HG03039 (cell line): ENCODE data around the gene BNC1.
"Not testable (repeated sequence)": the region's sequence is repeated elsewhere in the genome, so short reads cannot be mapped to it uniquely, and the experiment has no call there.

Experiments
- ATAC-seq: cut with Tn5 transposase; IDR thresholded peaks from one replicate; pipeline ENCODE4 v1.9.1; 2021; ENCODE audit warnings: mild to moderate bottlenecking, moderate library complexity; ENCODE audit not compliant: unreplicated experiment

Gene BNC1

DNA sequence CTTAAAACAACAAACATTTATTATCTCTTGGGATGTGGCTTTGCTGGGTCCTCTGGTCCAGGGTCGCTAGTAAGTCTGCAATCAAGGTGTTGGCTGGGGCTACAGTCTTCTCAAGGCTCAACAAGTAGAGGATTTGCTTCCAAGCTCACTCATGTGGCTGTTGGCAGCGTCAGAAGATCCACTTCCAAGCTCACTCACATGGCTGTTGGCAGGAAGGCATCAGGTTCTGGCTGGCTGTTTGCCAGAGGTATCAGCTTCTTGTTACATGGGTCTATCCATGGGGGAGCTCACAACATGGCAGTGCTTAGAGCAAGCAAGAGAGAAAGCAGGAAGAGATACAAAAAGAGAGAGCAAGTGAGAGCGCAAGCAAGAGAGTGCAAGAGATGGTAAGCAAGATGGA, 15.0 kb upstream of the BNC1 start:
- ATAC-seq: no peak

DNA sequence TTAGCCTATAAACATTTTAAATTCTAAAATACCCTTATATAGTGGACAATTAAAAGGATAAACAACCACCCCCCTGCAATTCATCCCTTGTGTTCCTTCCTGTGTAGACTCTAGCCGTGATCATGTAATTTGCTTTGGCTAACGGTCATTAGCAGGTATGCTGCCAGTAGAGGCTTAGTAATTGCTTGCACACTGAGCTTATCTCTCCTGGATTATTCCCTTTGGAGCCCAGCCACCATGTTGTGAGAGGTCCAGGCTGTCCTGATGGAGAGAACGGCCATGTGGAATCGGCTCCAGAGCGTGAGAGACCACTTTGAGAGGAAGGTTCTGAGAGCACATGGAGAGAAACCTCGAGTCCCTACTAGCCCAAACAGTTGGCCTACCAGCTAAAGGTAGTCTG, 11.0 kb upstream of the BNC1 start:
- ATAC-seq: no peak

DNA sequence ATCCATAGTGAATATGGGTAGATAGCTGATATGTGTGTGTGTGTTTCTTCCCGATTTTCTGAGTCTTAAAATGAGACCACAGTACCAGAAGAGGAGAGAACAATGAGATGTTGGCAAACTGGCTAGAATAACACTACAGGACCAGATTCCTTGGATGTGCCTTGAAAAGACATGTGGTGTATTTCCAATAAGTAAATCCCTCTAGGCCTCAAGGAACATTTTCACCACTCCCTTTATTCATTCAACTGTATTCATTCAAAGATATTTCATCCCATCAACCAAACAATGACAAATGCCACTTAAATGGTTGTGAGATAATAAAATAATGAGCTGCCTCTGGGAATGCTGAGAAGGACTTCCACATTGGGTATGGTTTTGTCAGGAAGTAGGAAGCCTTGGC, 8.7 kb upstream of the BNC1 start:
- ATAC-seq: no peak

DNA sequence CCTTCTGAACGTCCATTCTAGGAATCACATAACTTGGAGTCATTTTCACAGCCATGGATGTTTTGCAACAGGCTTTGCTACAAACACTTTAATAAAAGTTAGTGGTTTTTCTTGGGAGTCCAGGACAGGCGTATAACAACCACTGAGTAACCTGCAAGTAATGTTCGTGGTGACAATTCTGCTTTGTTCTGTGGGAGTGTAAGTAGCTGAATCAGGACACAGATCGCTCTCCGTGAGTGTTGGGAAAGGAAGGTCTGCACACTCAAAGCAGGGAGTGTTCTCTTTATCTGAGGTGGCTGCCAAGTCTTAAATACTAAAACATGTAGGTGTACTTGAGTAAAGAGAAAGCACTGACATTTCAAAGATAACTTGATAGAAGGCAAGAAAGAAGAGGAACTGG, 7.9 kb upstream of the BNC1 start:
- ATAC-seq: no peak

DNA sequence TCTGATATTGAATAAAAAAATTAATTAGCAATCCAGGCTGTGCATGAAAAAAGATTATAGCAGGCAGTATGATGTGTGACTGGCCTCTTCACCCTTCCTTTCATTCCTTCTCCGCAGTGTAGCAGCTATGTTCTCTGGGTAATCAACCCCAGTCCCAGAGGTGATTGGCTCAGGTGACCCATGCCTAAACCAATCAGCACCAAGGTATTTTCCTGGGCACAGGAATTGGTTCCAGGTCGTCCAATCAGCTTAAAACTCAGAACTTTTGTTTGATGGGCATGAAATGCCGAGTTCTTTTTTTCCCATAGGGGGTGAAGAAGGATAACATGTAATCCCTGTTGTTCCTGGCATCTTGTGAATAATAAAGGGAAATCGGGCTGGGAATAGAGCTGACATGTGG, 5.8 kb upstream of the BNC1 start:
- no peak for ATAC-seq

DNA sequence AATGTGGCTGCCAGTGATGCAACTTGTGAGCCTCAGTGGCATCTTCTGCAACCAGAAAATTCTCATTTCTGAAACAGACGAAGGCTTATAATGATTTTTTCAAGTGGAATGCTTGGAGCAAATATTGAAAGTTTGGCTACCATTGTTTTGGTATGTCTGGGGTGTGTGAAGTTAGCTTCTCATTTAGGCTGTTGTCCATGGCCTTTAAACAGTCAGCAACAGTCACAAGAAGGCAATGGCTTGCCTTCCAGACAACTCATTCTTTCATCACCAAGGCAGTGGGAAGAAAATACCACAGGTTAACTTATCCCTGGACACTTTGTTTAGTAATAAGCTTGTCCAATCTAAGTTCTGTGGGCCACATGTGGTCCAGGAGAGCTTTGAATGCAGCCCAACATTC, 4.7 kb upstream of the BNC1 start:
- no peak for ATAC-seq

DNA sequence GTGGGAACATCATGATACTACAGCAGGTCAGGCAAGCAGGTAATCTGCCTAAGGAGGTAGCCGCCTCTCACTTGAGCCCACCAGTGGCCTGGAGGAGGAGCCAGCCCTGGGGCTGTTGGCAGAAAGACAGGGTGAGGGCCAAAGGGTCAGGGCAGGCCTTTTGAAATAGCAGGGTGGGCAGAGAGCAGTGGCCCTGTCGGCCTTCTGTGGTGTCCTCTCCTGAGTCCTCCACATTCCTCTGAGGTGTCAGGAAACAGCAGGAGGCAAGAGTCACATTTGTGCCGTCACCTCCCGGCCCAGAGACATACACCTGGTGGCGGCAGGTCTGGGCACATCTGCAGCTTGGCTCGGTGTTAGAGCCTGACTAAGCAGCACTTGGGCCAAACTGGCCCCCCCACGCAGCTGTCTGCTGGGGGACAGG, 3.9 kb upstream of the BNC1 start:
- no peak for ATAC-seq

DNA sequence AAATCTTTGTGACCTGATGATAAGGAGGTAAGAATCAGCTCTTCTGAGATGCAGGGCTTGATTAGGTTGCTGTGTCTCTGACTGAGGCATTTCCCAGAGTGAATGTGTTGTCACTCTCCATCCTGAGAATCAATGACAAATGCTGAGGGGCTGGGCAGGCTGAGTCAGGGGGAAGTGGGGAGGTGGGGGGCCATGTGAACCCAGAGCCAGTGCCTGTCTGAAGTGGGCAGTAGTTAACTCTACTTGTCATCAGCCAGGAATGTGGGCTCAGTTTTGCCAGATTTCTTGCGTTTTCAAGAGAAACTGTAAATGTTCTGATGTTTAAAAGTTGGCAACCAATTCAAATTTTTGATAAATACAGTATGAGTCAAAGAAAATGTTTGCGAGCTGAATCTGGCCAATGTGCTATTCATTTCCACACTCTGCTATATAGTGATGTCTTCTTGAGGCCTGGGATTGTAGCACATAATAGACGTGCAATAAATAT, 3.1 kb upstream of the BNC1 start:
- no peak for ATAC-seq

DNA sequence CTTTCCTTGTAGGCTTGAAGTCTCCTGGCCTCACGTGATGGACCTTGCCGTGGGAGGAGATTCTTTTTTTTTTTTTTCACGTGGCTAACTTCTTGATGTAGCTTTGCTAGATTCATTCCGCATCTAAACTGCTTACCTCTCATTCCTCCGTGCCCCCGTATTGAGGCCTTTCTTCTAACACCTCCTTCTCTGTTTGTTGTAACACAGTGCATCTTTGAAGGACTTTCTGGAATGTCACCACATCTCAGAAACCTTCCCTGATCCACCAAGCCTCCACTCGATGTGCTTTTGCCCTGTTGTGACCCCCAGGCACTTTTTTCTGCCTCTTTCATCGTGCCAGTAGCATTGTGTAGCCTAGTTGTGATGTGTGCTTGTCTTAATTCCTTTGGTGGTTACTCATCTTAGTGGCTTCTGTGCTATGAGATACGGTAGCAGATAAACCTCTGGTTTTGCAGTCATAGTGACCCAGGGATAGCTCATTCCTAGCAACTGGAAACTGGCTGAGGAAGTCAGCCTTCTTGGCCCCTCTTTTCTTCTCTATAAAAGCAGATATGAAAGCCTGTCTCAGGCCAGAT, 1.6 kb upstream of the BNC1 start:
- no peak for ATAC-seq

DNA sequence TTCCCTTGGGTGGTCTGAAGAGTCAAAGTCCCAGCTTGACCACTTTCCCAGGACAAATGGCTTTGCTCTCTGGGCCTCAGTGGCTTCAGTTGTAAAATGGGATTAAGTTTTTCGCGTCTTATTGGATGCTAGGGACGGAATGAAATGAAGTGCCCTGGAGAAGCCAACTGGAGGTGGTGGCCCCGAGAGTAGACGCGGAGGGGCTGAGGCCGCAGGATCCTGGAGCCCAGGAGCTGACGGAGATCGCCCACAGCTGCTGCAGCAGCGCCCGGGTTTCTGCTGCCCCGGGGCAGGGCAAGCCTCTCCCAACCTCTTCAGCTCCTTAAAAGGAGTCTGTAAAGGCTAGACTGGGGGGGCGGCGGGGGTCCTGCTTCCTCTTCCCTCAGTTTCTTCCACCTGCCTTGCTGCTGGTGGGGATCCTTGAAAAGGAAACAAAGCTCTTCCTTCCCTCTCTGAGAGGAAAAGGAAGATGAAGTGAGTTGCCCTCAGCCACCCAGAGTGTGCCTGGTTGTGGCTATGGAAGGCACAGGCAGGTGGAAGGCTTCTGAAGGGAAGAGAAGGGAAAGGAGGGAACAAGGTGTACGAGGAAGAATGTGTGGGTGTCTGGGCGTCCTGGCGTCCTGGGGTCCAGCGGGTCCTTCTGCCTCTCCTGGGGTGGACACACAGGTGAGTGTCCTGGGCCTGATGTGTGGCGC, 967 bp upstream of the BNC1 start:
- no peak for ATAC-seq

DNA sequence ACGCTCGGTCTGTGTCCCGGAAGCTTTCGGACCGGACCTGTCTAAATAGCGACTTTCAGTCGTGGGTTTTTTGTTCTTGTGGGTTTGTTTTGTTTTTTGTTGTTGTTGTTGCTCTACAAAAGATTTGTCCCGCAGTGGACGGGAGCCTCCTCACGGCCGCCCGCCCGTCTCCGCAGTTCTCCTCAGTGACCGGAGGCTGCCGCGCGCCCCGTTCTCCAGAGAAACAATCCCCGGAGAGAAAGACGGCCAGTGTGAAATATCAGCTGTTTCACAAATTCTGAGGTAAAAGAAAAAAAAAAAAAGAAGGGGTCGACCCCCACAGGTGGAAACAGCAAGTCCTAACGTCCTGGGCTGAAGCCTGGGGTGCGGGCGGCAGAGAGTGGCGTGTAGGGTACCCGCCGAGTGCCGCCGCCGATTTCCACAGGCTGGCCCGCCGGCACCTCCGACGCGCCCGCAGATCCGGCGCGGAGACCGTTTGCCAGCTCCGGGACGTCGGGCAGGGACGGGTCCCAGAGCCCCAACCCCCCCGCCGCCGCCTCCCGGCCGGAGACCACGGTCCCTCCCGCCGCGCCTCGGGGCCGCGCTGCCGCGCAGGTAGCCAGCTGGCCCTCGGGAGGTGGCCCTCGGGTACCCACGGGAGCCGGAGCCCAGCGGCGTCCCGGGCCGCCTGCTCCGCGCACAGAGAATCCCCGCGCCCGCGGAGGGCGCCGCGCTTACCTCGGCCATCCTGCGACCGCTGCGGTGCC, 478 bp downstream of the BNC1 start:
- no peak for ATAC-seq

DNA sequence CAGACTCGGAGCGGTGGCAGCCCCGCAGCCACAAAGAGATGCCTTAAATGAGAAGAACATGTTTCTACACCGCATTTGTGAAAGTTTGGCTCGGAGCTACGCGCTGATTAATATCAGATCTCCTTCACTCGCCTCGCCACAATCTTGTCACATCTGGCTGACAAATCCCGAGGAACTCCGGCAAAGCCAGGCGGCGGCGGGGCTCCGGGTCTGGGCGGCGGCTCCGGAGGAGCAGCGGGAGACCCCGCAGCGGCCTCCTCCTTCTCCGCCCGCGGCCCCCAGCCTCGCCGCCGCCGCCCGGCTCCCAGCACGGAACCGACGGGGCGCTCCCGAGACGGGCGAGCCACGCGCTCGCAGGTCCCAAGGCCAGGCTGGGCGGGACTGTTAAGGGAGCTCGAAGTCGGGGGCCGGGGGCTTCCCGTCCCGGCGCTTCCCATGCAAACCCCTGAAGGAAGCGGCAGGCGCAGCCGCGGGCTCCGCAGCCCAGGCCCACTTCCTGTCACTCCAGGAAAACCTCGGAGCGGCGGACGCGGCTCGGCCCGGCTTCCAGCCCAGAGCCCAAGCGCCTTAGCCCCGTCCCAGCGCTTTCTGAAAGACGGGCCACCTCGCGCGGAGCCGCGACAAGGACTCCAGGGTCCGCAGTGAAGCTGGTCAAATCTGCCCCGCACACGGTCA, 1.2 kb downstream of the BNC1 start:
- no peak for ATAC-seq

DNA sequence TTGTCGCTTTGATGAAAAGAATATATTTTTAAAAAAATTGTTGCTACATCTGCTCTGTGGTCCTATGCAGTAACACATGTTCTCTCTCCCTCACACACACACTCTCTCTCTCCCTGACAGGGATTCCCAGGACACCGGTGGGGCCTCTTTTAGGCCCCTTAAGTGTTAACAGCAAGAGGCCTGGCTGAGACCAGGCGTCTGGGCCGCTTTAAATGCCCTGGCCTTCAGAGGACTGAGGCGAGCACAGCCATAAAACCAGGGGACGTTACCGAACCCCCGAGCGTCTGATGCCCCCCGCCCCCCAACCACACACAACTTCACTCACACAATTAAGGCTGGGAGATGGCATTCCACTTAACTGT, 1.7 kb downstream of the BNC1 start:
- ATAC-seq: no peak

DNA sequence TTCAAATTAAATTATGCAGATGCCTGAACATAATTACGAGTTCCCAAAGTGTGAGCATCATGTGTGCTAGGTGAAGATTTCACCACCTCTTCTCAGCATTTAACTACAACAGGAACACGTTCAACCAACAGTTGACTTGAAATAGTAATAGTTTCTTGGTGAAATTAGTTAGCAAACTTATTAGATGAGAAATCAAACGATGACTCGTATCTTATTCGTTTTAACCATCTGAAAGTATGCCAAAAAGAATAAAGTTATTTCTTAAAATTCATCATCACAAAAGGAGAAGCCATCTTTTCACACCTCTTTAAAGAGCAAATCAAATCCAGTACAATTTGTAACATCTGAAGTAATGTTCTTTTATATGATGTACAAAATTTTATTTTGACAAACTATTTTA, 2.3 kb downstream of the BNC1 start:
- ATAC-seq: no peak

DNA sequence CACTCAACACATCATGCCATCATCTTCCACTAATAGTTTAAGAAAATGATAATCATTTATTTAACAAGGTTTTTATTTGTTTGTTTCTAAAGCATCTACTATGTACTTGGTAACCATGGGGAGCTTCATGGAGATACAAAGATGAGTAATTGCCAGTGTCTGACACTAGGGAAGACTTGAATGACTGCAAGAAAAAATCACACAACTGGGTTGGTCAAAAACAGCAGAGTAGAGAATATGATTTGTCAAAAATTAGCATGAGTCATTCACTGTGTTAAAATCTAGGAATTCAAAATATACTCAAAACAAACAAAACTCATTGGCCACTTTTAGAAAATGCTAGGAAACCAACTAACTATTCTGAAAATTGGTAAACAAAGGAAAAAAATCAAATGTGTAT, 6.3 kb downstream of the BNC1 start:
- no peak for ATAC-seq

DNA sequence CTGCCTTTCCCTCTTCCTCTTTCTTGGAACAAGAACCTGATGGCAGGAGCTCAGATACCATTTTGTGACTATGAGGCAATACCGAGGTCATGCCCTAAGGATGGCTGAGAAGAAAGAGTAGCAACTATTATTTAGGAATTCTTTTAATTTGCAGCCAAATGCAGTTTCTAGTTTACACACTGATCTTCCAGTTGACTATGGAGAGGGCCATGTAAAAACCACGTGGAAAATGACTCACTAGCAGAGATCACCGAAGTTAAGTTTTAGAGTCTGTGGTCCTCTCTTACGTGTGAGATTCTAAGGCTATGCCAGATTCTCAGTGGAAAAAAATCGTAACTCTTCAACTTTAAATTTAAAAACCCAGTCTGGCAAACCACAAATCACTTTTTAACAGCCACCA, 7.8 kb downstream of the BNC1 start:
- ATAC-seq: no peak

DNA sequence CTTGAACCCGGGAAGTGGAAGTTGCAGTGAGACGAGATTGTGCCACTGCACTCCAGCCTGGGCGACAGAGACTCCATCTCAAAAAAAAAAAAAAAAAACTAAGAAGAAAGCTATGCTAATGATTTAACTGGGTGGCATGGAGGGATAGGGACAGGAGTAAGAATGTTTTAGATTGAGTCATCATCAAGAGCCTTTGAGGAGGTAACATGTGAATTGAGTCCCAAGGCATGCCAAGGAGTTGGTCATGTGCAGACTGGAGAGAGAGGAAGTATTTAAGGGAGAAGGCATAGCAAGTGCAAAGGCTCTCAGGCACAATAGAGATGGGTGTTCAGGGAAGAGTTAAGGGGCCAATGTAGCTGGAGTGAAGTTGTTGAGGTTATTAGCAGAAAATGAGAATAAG, 9.1 kb downstream of the BNC1 start:
- ATAC-seq: no peak

DNA sequence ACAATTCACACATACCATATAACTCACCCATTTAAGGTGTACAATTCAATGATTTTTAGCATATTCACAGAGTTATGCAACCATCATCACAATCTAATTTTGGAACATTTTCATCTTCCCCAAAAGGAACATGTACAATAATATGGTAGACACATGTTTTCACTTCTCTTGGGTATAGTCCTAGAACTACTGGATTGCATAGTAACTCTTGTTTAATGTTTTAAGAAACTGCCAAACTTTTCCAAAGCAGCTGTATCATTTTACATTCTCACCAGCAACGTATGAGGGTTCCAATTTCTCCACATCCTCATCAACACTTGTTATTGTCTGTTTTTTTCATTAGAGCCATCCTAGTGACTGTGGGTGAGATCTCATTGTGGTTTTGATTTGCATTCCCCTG, 14.3 kb downstream of the BNC1 start:
- no peak for ATAC-seq

DNA sequence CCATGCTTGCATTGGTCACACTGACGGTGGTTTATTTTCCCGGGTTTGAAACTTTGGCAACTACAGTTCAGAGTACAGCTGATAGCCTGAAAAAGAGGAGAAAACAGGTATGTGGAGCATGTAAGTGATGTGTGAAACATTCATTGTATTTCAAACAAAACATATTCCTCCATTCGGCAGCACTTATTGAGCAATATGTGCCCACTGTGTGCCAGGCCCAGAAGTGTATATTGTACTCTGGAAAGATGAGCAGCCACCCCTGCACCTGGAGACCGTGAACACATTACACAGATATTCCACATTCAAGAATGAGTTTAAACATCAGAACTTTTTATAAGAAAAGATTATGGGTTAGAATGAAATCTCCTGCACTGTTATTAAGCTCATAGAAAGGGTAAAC, 16.3 kb downstream of the BNC1 start:
- ATAC-seq: no peak

DNA sequence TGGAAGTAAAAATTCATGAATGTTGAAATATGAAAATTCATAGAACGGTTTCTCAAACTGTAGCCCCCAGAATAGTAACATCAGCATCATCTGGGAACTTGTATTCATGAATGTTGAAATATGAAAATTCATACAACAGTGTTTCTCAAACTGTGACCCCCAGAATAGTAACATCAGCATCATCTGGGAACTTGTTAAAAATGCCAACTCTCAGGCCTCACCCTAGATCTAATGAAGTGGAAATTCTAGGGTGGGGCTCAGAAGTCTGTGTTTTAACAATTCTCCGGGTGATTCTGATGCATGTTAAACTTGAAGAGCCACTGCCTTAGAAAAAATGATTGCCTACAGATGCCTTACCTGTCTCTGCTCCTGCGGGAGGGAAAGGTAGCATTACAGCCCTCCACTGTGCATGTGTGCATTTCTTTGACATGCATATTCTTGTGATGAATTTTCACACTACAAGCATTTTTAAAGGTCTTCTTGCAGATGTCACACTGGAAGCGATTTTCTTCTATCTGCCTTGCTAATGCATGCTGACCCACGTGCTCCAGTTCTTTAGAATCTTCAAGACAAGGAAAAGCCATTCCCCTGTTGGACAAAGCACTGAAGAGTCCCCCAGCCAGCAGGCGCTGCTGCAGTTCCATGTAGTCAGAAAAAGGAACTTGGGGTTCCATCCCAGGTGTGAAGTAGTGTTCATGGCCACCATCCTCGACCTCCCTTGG, 21.7 kb downstream of the BNC1 start:
- ATAC-seq: no peak

DNA sequence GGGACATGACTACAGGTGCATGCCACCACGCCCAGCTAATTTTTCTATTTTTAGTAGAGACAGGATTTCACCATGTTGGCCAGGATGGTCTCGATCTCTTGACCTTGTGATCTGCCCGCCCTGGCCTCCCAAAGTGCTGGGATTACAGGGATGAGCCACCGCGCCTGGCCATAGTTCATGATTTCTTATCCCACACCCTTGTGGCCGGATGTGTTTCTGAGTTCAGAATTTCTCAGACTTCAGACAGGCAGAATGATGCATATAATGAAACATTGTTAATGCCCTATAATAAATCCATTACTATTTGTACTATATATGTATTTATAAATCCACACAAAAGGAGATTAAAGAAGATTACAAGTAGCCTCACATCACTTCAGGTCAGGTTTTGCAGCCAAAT, 22.3 kb downstream of the BNC1 start:
- not testable (repeated sequence) for ATAC-seq
